Right lobe of liver (tissue), 6 donors: Measurements from ENCODE around the gene CD247. TPM values are rescaled to one million over a fixed set of nuclear protein-coding genes. Genes with fewer than 3 reads are reported as not detected.
A peak's percentile ranks its signal among the peaks of the same experiment; 100 is the strongest.

Experiments used
- ATAC-seq, 4 donors: fragments of 200-7000 bp; cut with Tn5 transposase; one replicate each; pipeline ENCODE4 v1.9.1; 2020; ENCODE audit warnings: mild to moderate bottlenecking in 4 of 4, moderate library complexity in 4 of 4
- DNase-seq, 3 donors: peaks; one replicate each; pipeline ENCODE4 v3.0.0-alpha.2; 2020
- H3K27ac ChIP-seq, 3 donors: fragments of 200-600 bp; one replicate each; pipeline ENCODE4 v1.8.0; 2022
- H3K27me3 ChIP-seq, 2 donors: fragments of 200-600 bp; one replicate each; pipeline ENCODE4 v1.8.0; 2022
- H3K36me3 ChIP-seq, 4 donors: fragments of 200-600 bp; sonication (generic) in 1 of 4; one replicate each; pipeline versions ENCODE4 v1.5.1 to v1.8.0; 2017 to 2022; ENCODE audit warnings: control low read depth in 1 of 4
- H3K4me1 ChIP-seq, 4 donors: fragments of 200-600 bp; sonication (generic) in 1 of 4; one replicate each; pipeline versions ENCODE4 v1.5.1 to v1.8.0; 2017 to 2022; ENCODE audit warnings: control low read depth in 1 of 4
- H3K4me3 ChIP-seq, 3 donors: fragments of 200-600 bp; one replicate each; pipeline ENCODE4 v1.8.0; 2022
- H3K9me3 ChIP-seq, 4 donors: fragments of 200-600 bp; sonication (generic) in 1 of 4; one replicate each; pipeline versions ENCODE4 v1.5.1 to v1.8.0; 2017 to 2022; ENCODE audit warnings: control low read depth in 1 of 4
- CTCF ChIP-seq, 4 donors: fragments of 200-600 bp in 3 of 4; fragments of 450-650 bp in 1 of 4; IDR thresholded peaks; one replicate each; pipeline versions ENCODE4 v1.5.1 to v1.8.0; 2016 to 2022; ENCODE audit warnings: antibody characterized with exemption in 4 of 4, mild to moderate bottlenecking in 2 of 4
- POLR2A ChIP-seq: fragments of 450-650 bp; IDR thresholded peaks from one replicate; pipeline ENCODE4 v1.6.1; 2017; ENCODE audit warnings: antibody characterized with exemption, mild to moderate bottlenecking
- WGBS: methylation state at CpG from one replicate; pipeline ENCODE4 v1.1.6; 2018; ENCODE audit warnings: low coverage, low lambda C conversion rate; ENCODE audit not compliant: insufficient coverage; ENCODE audit errors: missing lambda C conversion rate; 5-methylcytosine and 5-hydroxymethylcytosine counted together
- intact Hi-C, 2 donors: fragments of 100-400 bp; cut with DNase I; formaldehyde crosslinking; loops; one replicate each; pipeline versions ENCODE4 v1.11.2 to v1.14.1; 2022
- total RNA-seq, 6 experiments: library from RNA; depleted of rRNA in 2 of 6; stranded (reverse); fragments of >200 nt in 2 of 6; fragmentation: NEBNext Ultra II Directional in 3 of 6; extraction: Animal tissue kit (Norgen Biotek cat#: 25700) in 3 of 6; gene quantifications; one replicate each; pipeline versions ENCODE4 v1.1.0 to v1.2.4, GENCODE V29; 2016 to 2023
- donor health status: DM: no; HTN: yes; CAD: no.
- donor health status: DM: no; HTN: no; CAD: no.
- donor health status: DM: no; HTN: no; CAD: no.
- donor health status: DM: no; HTN: yes; CAD: no.
- donor health status: DM: no; HTN: yes; CAD: no.

The CD247 gene
- total RNA-seq, 6 experiments from 2014 or later: 0.48 to 2.2 (median 0.71) TPM

GRCh38 chr1:167541003-167541402, 22.7 kb upstream of the CD247 start:
- no peak overlapping the region for H3K4me3 ChIP-seq
- TF ChIP-seq CTCF (IDR thresholded peaks at IDR 0.05): no peak
- no peak for TF ChIP-seq POLR2A
- DNase-seq (no peak), ATAC-seq (no peak)
- no peaks in the 10 kb centered on the region for H3K27me3 ChIP-seq
- no peaks in the 10 kb centered on the region for H3K9me3 ChIP-seq
- H3K4me1 ChIP-seq: peaks cover 0 to 74% (median 26%) of the 10 kb centered on the region in 4 donors
- intact Hi-C loops: no loop called here
- peaks cover 0 to 17% (median 0%) of the 10 kb centered on the region in 4 donors for H3K36me3 ChIP-seq
- peak overlapping the region; percentile 27 to 65 (median 46) for H3K27ac ChIP-seq

GRCh38 chr1:167538657-167539056, 20.3 kb upstream of the CD247 start:
- peak in 1 of 3 donors; percentile 61 for DNase-seq
- no peaks in the 10 kb centered on the region for H3K9me3 ChIP-seq
- H3K4me1 ChIP-seq: peaks cover 0 to 64% (median 26%) of the 10 kb centered on the region in 4 donors
- TF ChIP-seq POLR2A (no peak), CTCF (IDR thresholded peaks at IDR 0.05) (peak; percentile 4 to 26 (median 14))
- no peaks in the 10 kb centered on the region for H3K27me3 ChIP-seq
- H3K4me3 ChIP-seq: no peak overlapping the region
- intact Hi-C loops: no loop called here
- H3K27ac ChIP-seq: peak overlapping the region in 1 of 3 donors; percentile 31
- 34% methylated on average over 5 of the region's 5 CpGs for WGBS
- peak; percentile 27 to 53 (median 44) for ATAC-seq
- H3K36me3 ChIP-seq: no peaks in the 10 kb centered on the region

GRCh38 chr1:167533851-167534300, 15.5 kb upstream of the CD247 start:
- ATAC-seq (peak; percentile 89 to 92 (median 90)), DNase-seq (peak in 2 of 3 donors; percentile 63 to 73)
- 7% methylated on average over 2 of the region's 8 CpGs for WGBS
- Histone ChIP-seq H3K27ac (no peak overlapping the region), H3K4me1 (peaks cover 0 to 34% (median 10%) of the 10 kb centered on the region in 4 donors), H3K36me3 (no peaks in the 10 kb centered on the region), H3K27me3 (no peaks in the 10 kb centered on the region), H3K9me3 (no peaks in the 10 kb centered on the region), H3K4me3 (no peak overlapping the region)
- TF ChIP-seq POLR2A (no peak), CTCF (IDR thresholded peaks at IDR 0.05) (peak; percentile 86 to 96 (median 92))
- intact Hi-C loops: no loop called here

- peaks cover 0 to 27% (median 7%) of the 10 kb centered on the region in 4 donors for H3K4me1 ChIP-seq
- no peak for DNase-seq
- 85% methylated on average over 2 of the region's 6 CpGs for WGBS
- TF ChIP-seq CTCF (IDR thresholded peaks at IDR 0.05) (no peak), POLR2A (no peak)
- H3K36me3 ChIP-seq: no peaks in the 10 kb centered on the region
- peak in 1 of 4 donors; percentile 13 for ATAC-seq
- no peaks in the 10 kb centered on the region for H3K9me3 ChIP-seq
- intact Hi-C loops: no loop called here
- H3K4me3 ChIP-seq: no peak overlapping the region
- H3K27me3 ChIP-seq: no peaks in the 10 kb centered on the region
- H3K27ac ChIP-seq: peak overlapping the region in 1 of 3 donors; percentile 0
Observed at GRCh38 chr1:167532964-167533824, 14.9 kb upstream of the CD247 start.
